HG02970 (cell line): ENCODE results near the gene LPCAT2.

ENCODE experiments used
- ATAC-seq: cut with Tn5 transposase; IDR thresholded peaks from one replicate; pipeline ENCODE4 v1.9.1; 2021; ENCODE audit warnings: mild to moderate bottlenecking, moderate library complexity, moderate number of reproducible peaks; ENCODE audit not compliant: unreplicated experiment, low FRiP score

The LPCAT2 gene

DNA sequence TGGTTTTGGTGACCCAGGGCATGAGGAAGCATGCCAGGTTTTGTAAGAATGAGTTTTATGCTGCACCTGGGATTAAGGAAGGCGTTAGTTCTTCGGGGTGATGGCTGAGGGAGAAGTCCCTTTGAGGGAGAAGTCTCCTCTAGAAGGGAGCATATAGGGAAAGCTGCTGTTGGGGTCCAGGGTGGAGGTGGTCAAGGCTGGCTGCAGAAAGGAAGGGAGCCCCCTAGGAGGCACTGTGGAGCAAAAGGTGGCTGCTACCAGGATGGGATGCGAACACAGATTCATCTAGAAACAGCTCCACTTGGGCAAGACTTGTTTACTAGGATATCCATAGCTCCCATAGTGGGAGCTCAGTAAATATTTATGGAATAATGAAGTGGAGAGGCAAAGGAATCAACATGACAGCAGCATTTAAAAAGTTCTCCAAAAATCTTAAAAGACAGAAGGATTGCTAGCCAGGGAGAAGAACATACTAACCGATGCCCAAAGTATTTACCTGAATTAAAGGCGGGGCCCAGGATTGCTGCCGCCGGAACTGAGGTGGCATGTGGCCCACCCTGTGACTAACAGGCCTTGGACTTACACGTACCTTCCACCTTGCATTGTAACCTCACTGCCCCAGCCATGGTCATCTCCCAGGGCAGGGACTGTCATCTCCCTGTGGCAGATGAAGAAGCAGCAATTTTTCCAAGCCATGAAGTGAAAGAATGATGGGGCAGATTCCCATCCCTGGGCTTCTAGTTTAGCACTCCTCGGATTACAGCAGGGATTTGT, 7.1 kb upstream of the LPCAT2 start:
- ATAC-seq, result no peak

DNA sequence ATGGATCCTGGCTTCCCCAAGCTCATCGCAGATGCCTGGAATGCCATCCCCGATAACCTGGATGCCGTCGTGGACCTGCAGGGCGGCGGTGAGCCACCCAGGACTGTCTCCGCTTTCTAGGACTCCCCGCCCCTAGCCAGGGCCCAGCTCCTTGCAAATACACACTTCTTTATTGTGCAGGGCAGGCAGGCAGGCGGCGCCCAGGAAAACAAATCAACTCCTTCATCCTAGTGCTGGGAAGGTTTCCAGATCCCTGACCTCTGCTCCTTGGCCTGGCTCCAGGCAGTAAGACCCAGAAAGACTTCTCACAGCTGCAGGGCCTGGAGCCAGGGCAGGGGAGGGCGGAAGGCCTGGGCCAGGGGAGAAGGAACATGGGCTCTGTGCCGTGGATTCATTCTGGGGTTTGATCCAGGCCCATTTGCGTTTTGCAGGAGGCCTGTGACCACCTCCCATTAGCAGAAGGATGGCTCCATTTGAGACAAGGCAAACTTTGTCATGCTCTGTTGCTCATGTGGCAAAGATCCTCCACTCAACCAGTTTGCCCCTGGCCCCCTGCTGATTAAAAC, 6.0 kb upstream of the LPCAT2 start:
- ATAC-seq, result no peak

DNA sequence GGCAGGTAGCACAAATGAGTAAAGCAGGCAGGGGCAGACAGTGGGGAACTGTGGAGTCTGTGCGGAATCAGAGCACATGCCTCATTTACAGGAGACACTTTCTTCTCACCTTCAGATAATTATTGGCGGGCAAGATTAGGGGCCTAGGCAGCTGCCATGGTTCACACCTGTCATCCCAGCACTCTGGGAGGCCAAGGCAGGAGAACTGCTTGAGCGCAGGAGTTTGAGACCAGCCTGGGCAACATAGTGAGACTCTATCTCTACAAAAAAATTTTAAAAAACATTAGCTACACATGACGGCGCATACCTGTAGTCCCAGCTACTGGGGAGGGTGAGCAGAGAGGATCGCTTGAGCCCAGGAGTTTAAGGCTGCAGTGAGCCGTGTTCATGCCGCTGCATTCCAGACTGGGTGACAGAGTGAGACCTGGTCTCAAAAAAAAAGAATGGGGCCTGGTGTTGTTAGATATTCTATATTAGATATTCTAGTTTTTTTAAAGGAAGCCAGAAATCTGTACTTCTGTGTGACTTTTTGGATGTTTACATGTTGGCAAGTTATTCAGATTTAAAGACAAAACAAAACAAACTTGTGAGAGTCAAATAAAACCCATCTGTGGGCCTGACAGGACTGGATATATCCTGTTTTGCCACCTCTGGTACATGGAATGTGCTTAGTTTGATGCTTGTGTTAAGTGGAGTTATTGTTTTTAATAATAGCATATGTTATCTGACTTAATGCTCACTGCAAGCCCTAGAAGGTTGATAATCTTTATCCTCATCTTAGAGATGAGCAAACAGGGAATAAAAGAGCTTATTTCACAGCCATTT, 4.9 kb upstream of the LPCAT2 start:
- ATAC-seq, result no peak

DNA sequence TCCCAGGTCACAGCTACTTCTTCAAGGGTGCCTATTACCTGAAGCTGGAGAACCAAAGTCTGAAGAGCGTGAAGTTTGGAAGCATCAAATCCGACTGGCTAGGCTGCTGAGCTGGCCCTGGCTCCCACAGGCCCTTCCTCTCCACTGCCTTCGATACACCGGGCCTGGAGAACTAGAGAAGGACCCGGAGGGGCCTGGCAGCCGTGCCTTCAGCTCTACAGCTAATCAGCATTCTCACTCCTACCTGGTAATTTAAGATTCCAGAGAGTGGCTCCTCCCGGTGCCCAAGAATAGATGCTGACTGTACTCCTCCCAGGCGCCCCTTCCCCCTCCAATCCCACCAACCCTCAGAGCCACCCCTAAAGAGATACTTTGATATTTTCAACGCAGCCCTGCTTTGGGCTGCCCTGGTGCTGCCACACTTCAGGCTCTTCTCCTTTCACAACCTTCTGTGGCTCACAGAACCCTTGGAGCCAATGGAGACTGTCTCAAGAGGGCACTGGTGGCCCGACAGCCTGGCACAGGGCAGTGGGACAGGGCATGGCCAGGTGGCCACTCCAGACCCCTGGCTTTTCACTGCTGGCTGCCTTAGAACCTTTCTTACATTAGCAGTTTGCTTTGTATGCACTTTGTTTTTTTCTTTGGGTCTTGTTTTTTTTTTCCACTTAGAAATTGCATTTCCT, 3.4 kb upstream of the LPCAT2 start:
- ATAC-seq, result no peak

DNA sequence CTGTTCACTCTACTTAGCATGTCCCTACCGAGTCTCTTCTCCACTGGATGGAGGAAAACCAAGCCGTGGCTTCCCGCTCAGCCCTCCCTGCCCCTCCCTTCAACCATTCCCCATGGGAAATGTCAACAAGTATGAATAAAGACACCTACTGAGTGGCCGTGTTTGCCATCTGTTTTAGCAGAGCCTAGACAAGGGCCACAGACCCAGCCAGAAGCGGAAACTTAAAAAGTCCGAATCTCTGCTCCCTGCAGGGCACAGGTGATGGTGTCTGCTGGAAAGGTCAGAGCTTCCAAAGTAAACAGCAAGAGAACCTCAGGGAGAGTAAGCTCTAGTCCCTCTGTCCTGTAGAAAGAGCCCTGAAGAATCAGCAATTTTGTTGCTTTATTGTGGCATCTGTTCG, 2.8 kb upstream of the LPCAT2 start:
- ATAC-seq, result no peak

DNA sequence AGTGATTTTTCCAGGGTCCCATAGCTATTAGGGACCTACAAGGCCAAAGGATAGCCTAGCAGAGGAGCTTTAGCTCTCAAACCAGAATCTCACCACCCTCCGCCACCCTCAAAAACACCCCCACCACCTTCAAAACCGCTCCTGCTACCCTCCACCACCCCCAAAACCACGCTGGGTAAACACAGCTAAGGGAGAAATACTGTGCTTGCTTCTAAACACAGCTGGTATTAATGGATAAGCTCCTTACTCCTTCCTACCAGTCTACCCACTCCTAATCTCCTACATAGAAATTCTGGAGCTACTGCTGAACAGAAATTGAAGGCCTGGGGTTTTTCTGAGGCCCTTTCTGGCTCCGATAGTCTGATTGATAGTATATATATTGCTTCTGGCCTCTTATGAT, 2.2 kb upstream of the LPCAT2 start:
- ATAC-seq, result no peak

DNA sequence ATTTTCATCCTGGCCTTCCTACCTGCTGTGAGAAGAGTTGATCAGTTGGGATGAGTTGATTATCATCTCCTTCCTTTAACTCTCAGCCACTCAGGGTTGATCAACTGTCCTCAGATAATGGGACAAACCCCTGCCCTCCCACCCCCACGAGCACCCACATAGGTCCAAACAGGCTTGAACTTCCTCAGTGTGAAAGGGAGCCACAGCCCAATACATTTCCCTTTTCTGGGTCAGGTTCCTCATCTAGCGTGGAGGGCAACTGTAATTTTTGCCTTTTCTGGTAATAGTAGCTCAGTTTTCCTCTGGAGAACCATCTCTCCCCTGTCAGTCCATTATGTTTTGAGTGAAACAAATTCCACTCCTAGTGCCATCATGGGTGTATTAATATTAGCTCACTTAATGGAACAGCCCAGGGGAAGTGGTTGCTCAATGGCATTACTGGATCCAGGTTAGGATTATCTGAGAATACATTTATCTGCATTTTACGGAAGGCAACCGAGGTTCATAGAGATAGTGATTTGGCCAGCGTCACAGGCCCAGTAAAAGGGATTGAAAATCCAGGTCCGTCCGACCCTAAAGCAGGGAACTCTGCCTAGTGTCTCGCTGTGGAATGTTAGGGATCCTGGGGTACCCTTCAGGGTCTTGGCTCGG, 476 bp upstream of the LPCAT2 start:
- no peak for ATAC-seq

DNA sequence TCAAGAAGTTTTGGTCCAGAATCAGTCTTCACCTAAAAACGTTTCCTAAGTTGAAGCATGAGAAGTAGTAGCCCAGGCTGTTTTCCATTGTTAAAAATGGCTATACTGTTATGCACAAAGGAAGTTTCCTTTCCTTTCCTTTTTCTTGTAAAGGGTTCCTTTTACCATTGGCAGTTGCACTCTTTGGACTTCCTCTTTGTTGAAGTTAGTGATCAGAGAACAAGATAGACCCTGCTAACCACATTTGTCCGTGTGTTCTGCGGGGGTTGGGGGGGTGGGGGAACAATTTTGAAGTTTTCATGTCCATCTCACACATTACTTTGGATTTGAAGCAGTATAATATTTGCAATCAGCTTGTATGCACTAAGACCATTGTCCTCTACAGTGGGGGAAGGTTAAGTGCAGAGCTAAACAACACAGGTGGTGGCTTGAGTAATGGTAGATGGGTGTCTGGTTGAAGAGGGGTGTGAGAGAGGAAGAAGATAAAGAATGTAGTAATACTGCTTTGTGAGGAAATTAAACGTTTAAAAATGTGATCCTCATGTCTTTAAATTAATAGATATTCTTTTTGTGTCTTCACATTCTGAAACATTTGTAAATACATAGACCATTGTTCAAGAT, 1.4 kb downstream of the LPCAT2 start:
- no peak for ATAC-seq

DNA sequence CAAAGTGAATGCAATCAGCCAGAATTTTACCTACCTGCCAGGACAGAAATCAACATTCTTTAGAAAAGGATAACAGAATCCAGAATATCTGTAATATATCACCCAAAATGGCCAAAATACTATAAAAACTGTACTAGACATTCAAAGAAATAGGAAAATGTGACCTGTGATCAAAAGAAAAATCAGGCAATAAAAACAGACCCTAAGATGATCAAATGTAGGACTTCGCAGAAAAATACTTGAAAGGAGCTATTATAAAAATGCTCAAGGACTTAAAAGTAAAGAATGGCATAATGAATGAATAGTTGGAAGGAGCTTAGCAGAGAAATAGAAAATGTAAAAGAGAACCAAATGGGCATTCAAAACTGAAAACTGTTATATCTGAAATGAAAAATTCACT, 4.1 kb downstream of the LPCAT2 start:
- no peak for ATAC-seq

DNA sequence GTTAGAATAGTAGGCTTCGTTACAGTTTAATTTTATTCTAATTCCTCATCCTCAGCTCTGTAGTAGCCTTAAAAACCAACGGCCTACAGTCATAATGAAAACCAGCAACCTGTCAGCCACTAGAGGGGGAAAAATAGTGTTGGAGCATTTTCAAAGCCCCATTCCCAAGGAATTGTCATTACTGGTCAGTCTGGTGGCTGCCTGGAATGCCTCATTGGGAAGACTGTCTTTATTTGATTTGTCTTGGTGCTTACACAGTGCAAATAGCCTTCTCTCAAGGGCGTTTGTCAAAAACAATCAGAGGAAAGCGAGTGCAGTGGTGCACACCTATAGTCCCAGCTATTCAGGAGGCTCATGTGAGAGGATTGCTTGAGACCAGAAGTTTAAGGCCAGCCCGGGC, 4.7 kb downstream of the LPCAT2 start:
- ATAC-seq, result no peak

DNA sequence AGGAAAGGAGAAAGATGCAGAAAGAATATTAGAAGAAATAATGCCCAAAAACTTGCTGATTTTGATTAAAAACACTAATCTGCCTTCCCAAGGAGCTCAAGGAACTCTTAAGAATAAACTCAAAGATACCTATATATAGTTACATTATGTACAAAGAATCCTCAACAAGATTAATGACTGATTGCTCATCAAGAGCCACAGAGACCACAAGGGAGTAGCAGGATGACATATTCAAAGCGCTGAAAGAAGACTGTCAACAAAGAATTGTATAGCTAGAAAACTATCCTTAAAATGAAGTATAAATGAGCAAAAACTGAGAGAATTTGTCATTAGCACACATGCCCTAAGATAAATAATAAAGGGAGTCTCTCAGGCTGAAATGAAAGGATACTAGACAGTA, 6.2 kb downstream of the LPCAT2 start:
- ATAC-seq, result no peak

DNA sequence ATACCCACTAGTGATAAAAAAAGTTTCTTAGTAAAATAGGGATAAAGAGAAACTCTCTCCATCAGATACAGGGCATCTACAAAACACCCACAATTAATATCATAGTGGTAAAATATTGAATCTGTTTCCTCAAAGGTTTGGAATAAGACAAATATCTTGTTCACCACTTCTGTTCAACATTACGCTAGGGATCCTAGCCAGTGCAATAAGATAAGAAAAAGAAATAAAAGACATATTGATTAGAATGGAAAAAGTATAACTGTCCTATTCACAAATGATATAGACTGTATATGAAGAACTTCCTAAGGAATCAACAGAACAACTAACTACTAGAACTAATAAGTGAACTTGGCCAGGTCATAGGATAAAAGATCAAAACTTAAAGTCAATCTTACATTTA, 12.9 kb downstream of the LPCAT2 start:
- ATAC-seq, result no peak

DNA sequence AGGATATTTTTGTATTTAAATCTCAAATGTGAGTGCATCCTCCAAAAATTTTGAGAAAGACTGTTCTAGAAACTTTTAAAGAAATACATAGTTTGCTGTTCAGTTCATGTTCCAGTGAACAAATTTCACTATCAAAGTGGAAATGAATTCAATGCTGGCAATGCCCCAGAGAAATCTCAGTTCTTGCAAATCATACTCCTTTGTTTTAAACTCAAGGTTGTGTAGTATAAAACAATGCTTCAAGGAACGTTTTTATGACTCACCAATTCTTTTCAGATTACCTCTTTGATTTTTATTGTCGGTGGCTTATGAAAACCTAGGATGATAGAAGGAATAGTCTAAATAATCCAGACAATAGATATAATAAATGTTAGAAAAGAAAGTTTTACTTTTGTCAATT, 17.6 kb downstream of the LPCAT2 start:
- ATAC-seq, result no peak

DNA sequence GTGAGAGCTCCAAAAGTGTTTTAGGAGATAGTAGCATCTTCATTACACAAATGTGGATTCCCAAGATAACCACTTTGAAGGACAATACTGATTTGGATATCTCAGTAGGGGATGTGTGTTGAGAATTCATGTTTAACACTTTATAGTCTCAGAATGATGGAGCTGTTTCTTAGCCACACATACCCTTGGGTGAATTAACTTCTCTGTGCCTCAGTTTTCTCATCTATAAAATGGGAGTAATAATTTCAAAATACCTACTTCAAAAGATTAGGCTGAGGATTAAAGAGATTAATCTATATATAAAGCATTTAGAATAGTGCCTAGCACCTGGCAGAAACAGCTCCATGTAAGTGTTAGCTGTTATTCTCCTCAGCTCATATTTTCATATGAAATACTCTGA, 19.0 kb downstream of the LPCAT2 start:
- no peak for ATAC-seq

DNA sequence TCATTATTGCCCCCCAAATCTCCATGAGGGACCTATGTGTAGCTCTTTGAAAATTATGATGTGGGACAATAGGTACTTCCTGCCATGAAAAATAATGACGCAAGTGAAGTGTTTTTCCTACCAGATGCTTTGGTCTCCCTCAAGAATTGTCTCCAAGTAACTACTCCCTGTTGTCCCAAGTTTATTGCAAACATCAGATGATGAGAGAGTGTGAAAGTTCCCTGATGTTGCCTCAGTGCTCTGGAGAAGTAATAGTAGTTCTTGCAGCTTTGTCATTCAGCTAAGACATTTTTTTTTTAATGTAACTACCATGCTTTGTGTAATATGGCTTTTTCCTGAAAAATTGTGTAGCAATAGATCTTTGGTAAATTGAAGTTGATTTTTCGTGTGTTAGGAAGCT, 20.1 kb downstream of the LPCAT2 start:
- no peak for ATAC-seq

DNA sequence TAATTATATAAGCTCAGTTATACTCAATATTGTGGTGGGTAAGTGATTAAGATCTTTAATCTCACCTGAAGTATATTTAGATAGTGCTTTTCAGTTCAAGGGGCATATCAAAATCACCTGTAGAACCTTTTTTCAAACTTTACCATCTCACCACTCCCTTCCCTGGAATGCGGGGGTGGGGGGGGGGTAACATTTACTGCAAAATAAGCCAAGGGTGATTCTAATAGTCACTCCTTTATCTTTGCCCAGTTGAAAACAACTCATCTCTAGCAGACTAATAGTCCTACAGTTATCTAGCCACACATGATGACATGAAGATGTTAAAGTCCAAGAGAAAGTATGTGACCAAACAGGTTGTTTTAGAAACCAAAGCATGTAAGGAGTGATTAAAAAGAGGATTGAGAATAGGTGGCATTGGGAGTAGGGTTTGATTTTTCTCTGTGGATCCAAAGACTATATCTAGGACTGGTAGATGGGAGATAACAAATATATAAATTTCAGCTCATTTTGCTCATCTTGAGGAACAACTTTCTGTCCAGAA, 21.5 kb downstream of the LPCAT2 start:
- no peak for ATAC-seq

DNA sequence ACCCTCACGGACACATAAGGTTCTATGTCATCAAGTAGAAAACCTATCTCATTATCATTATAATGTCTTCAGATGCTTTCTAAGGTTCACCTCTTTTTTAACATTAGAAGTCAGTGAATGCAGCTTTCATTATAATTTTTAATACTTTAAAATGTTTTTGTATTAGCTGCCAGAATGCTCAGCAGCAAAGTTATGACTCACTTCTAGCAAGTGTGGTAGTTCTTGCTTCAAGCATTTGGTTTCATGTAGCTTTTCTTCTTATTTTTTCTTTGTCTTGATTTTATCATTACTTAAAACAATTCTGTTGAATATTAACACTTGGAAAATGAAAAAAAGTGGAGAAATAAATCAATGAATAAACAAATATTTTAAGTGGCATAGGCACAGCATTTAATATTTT, 23.4 kb downstream of the LPCAT2 start:
- ATAC-seq, result no peak

DNA sequence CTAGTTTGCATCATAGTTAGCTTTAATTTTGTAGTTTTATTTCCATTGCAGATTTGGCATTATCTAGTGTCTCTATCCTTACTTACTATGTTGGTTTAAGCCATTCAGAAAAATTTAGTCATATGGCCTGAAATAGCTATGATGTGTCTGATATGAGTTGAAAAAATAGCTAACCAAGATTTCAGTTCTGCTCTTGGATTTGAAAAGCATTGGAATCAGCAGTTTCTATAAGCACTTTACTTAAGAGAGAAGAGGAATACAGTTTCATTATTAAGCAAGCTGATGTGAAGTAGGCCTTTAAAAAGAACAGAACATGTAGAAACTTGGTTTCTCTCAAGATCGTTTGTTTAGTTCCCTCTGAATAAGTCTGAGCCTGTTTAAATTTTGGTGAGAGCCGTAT, 25.9 kb downstream of the LPCAT2 start:
- ATAC-seq, result no peak

DNA sequence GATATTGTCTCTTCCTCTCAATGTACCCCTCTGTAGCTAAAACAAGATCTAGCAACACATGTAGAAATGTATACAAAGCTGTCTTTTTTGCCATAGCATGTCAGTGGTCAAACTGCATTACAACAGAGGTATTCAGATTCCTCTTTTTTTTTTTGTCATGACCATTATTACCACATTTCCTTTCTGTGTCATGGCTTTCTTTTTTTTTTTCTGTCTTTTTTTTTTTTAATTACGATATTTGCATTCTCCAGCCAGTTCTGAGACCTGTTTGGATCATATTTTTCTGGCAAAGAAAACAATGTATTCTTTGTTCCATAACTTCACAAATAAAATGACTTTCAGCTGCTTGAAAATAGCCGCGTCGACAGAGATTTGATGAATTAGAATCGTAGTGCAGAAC, 30.2 kb downstream of the LPCAT2 start:
- ATAC-seq, result no peak

DNA sequence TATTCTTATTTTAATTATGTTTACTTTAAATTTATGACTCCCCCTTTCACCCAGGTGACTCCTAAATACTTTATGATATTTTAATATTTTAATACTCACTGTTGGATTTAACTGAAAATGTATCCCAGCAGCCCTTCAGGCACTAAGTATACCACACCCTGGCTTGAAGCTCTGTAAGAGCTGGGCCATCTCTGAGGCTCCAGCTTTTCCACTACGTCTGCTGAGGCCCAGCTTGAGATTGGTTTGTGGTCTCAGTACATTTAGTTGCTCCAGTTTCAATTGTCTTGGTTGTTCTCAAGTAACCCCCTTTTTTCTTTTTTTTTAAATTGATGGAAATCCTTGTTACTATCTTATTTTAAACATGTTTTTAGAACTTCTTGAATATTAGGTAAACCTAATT, 30.6 kb downstream of the LPCAT2 start:
- ATAC-seq, result no peak
